Measurements from ENCODE around the gene SLC9A7.

SLC9A7 gene

GRCh38 chrX:46698691-46699090 lies 60.2 kb downstream of the SLC9A7 start:
- DNase-seq = no peak

- DNase-seq = no peak
Measured at GRCh38 chrX:46695491-46695890, 63.4 kb downstream of the SLC9A7 start.

- no peak for DNase-seq
Measured at GRCh38 chrX:46694549-46694948, 64.4 kb downstream of the SLC9A7 start.

GRCh38 chrX:46693149-46693548 lies 65.8 kb downstream of the SLC9A7 start:
- no peak for DNase-seq

GRCh38 chrX:46690818-46691217 lies 68.1 kb downstream of the SLC9A7 start:
- no peak for DNase-seq

- DNase-seq = no peak
Measured at GRCh38 chrX:46687619-46688018, 71.3 kb downstream of the SLC9A7 start.

GRCh38 chrX:46686003-46686645 lies 72.8 kb downstream of the SLC9A7 start:
- DNase-seq = peak; percentile 51

- no peak for DNase-seq
Measured at GRCh38 chrX:46683048-46683447, 75.9 kb downstream of the SLC9A7 start.

- no peak for DNase-seq
Measured at GRCh38 chrX:46681849-46682248, 77.1 kb downstream of the SLC9A7 start.

GRCh38 chrX:46678232-46678631 lies 80.7 kb downstream of the SLC9A7 start:
- DNase-seq = no peak

GRCh38 chrX:46676399-46677356 lies 82.2 kb downstream of the SLC9A7 start:
- DNase-seq = no peak

GRCh38 chrX:46673620-46674359 lies 85.1 kb downstream of the SLC9A7 start:
- DNase-seq = no peak

- no peak for DNase-seq
Measured at GRCh38 chrX:46670316-46670715, 88.6 kb downstream of the SLC9A7 start.

GRCh38 chrX:46666831-46667230 lies 92.1 kb downstream of the SLC9A7 start:
- no peak for DNase-seq

- DNase-seq = no peak
Measured at GRCh38 chrX:46665232-46666152, 93.4 kb downstream of the SLC9A7 start.

GRCh38 chrX:46662188-46662958 lies 96.5 kb downstream of the SLC9A7 start:
- DNase-seq = no peak

- DNase-seq = no peak
Measured at GRCh38 chrX:46653482-46653881, 105.4 kb downstream of the SLC9A7 start.

GRCh38 chrX:46649421-46650260 lies 109.3 kb downstream of the SLC9A7 start:
- DNase-seq = no peak

- no peak for DNase-seq
Measured at GRCh38 chrX:46648660-46649059, 110.3 kb downstream of the SLC9A7 start.

GRCh38 chrX:46647251-46647650 lies 111.7 kb downstream of the SLC9A7 start:
- DNase-seq = no peak

- no peak for DNase-seq
Measured at GRCh38 chrX:46645614-46646013, 113.3 kb downstream of the SLC9A7 start.

Data from NCI-H2227 treated with DMSO at 0.1 percent for 48 hours (cell line).